ENCODE measurements around the gene MYO1H. TPM values are rescaled to one million over a fixed set of nuclear protein-coding genes. Genes with fewer than 3 reads are reported as not detected.

MYO1H gene
- total RNA-seq, 1 experiment from 2014 or later = 0.26 TPM

DNA sequence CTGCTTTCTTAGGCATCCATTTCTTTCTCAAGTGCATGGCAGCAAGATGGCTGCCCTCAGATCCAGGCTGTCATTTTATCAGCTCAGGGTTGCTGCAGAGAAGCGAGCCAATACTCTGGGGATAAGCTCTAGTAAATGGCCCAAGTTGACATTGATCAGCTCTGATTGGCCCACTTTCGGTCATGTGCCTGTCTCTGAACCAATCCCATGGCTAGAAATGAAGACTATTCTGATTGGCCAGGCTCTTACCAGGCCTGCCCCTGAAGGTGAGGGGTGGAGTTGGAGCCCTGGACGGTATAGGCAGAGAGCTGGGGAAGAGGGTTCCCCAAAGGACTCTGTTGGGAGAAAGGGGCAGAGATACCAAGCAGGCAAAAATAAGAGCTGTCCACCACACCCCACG lies 41.4 kb downstream of the MYO1H start:
- WGBS (ENCODE audit: extremely low coverage, insufficient read length, low lambda C conversion rate) = no CpG with 5 or more reads among the region's 4 CpGs
- Histone ChIP-seq H2BK20ac (ENCODE audit: low read depth, low read length, poor library complexity, severe bottlenecking) (no peak overlapping the region), H3K14ac (ENCODE audit: insufficient read depth, low read length) (no peak overlapping the region), H4K8ac (replicated peaks; ENCODE audit: insufficient read length, low read depth, low read length) (no peak overlapping the region), H3K27ac (ENCODE audit: insufficient read length, low read depth, low read length) (no peak overlapping the region), H4K5ac (ENCODE audit: insufficient read length, low read depth, low read length) (no peak overlapping the region), H2AK5ac (ENCODE audit: insufficient read length, low read length) (no peak overlapping the region), H3K79me2 (ENCODE audit: insufficient read depth, low read length) (no peaks in the 10 kb centered on the region), H3K79me1 (ENCODE audit: insufficient read depth, low read depth, low read length, poor library complexity, severe bottlenecking) (no peaks in the 10 kb centered on the region), H2AFZ (ENCODE audit: low read length) (no peak overlapping the region), H3K23ac (ENCODE audit: insufficient read length, low read depth, low read length) (no peak overlapping the region), H3K9ac (ENCODE audit: extremely low read depth, insufficient read length, low read length) (no peak overlapping the region), H2BK15ac (ENCODE audit: low read depth, low read length) (no peak overlapping the region), H3T11ph (ENCODE audit: low read length) (no peak overlapping the region), H3K18ac (ENCODE audit: insufficient read length, low read depth, low read length) (no peak overlapping the region), H3K56ac (ENCODE audit: insufficient read length, low read depth, low read length) (no peak overlapping the region), H3K4me2 (ENCODE audit: insufficient read depth, insufficient read length, low read length) (no peak overlapping the region), H3K27me3 (ENCODE audit: insufficient read depth, low read length) (no peaks in the 10 kb centered on the region), H4K20me1 (ENCODE audit: control insufficient read depth, insufficient read depth, insufficient read length) (no peaks in the 10 kb centered on the region), H2BK5ac (ENCODE audit: insufficient read length, low read length) (no peak overlapping the region), H2BK12ac (ENCODE audit: insufficient read length, low read depth, low read length) (no peak overlapping the region), H4K91ac (ENCODE audit: insufficient read length, low read depth, low read length) (no peak overlapping the region), H3K9me3 (ENCODE audit: control insufficient read depth, low read depth, low read length) (no peaks in the 10 kb centered on the region), H3K23me2 (ENCODE audit: insufficient read length, low read depth, low read length, poor library complexity, severe bottlenecking) (no peaks in the 10 kb centered on the region), H3K4ac (ENCODE audit: low read depth, low read length) (no peak overlapping the region), H3K4me1 (ENCODE audit: insufficient read depth, low read length) (no peaks in the 10 kb centered on the region), H2BK120ac (ENCODE audit: low read depth, low read length, poor library complexity, severe bottlenecking) (no peak overlapping the region)
- Mint-ChIP-seq H3K9me3 (peaks cover 4 to 10% of the 10 kb centered on the region in 2 experiments; a peak in 2 of 5 replicates), H3K27ac (no peak overlapping the region), H3K36me3 (ENCODE audit: insufficient read depth in 1 of 3, low read depth in 3 of 3) (no peaks in the 10 kb centered on the region; a peak in 2 of 7 replicates), H3K27me3 (ENCODE audit: low read depth) (peaks cover 7% of the 10 kb centered on the region), H3K4me3 (no peak overlapping the region), H3K4me1 (no peaks in the 10 kb centered on the region)
- TF ChIP-seq, protein P1, sequence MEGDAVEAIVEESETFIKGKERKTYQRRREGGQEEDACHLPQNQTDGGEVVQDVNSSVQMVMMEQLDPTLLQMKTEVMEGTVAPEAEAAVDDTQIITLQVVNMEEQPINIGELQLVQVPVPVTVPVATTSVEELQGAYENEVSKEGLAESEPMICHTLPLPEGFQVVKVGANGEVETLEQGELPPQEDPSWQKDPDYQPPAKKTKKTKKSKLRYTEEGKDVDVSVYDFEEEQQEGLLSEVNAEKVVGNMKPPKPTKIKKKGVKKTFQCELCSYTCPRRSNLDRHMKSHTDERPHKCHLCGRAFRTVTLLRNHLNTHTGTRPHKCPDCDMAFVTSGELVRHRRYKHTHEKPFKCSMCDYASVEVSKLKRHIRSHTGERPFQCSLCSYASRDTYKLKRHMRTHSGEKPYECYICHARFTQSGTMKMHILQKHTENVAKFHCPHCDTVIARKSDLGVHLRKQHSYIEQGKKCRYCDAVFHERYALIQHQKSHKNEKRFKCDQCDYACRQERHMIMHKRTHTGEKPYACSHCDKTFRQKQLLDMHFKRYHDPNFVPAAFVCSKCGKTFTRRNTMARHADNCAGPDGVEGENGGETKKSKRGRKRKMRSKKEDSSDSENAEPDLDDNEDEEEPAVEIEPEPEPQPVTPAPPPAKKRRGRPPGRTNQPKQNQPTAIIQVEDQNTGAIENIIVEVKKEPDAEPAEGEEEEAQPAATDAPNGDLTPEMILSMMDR (conservative IDR thresholded peaks at IDR 0.05) = no peak
- no peak for DNase-seq

Measured in H9 (cell line).